Ovary (tissue), 3 donors: ENCODE measurements around the gene ECHDC3.

Source experiments
- EP300 ChIP-seq: sonication (generic); formaldehyde crosslinking; IDR thresholded peaks from one replicate; pipeline ENCODE4 v1.6.1; 2017; ENCODE audit warnings: antibody characterized with exemption
- POLR2A ChIP-seq: fragments of 450-650 bp; IDR thresholded peaks from one replicate; pipeline ENCODE4 v1.6.1; 2017; ENCODE audit warnings: antibody characterized with exemption, mild to moderate bottlenecking, moderate library complexity
- TF ChIP-seq, protein P1 (sequence below), 3 donors: fragments of 450-650 bp in 2 of 3; fragments of 200-600 bp in 1 of 3; IDR thresholded peaks; one replicate each; pipeline versions ENCODE4 v1.5.1 to v1.8.0; 2016 to 2022; ENCODE audit warnings: antibody characterized with exemption in 3 of 3, mild to moderate bottlenecking in 1 of 3
- donor health status: DM: no; HTN: no; CAD: no.

DNA sequence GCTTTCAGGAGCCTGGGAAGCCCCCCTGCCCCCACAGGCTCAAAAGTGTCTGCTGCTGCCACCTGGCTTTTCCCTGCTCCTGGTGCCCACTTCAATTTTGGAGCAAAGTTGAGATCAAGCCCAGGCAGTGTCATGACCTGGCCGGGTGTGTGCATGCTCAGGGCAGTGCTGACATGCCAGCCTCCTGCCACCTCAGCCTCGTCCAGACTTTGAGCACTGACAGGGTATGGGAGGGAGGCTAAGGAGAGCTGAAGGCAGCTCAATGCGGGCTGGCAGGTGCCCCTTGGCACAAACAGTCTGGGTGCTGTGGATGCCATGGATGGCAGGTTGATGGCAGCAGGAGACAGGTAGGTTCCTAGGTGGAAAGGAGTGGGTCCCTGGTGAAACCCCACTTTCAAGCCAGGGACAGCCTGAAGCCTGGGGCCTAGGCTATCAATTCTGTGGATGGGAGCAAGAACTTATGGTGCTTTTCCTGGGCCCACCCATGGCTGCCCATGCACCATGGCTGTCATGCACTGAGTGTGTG is 12.3 kb upstream of the ECHDC3 start:
- TF ChIP-seq, protein P1, sequence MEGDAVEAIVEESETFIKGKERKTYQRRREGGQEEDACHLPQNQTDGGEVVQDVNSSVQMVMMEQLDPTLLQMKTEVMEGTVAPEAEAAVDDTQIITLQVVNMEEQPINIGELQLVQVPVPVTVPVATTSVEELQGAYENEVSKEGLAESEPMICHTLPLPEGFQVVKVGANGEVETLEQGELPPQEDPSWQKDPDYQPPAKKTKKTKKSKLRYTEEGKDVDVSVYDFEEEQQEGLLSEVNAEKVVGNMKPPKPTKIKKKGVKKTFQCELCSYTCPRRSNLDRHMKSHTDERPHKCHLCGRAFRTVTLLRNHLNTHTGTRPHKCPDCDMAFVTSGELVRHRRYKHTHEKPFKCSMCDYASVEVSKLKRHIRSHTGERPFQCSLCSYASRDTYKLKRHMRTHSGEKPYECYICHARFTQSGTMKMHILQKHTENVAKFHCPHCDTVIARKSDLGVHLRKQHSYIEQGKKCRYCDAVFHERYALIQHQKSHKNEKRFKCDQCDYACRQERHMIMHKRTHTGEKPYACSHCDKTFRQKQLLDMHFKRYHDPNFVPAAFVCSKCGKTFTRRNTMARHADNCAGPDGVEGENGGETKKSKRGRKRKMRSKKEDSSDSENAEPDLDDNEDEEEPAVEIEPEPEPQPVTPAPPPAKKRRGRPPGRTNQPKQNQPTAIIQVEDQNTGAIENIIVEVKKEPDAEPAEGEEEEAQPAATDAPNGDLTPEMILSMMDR (IDR thresholded peaks at IDR 0.05): no peak
- no peak for TF ChIP-seq POLR2A
- TF ChIP-seq EP300: no peak
